ENCODE measurements around the gene MAP2K2.

The MAP2K2 gene

DNA sequence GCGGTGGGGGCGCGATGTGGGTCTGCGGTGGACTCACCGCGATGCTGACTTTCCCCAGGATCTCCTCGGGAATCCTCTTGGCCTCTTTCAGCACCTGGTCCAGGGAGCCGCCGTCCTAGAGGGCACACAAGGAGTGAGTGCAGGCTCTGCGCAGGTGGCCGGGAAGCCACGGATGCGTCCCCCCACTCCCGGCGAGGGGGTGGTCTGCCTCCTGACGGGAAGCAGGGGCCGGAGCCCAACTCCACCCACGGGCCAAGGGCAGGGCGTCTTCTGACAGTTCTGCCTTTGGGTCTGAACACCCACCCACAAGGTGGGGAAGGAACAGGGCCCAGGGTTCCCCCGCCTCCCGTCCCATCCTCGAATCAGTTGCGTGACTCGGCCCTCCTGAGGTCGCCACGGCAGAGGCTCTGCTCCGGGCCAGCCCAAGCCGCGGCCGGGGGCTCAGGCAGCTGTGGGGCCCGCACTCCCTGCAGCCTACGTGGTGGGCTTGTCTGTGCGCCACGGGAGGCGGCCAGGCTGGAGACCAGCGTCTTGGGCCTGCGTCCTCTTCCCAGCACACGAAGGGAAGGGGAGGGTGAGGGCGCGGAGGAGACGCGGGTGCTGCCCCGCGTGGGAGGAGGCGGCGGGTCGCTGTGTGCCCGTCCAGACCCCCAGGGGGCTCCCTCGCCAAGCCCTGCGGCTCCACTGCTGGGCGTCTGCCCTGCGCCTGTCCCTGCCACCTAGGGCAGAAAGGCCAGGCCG is 21.4 kb downstream of the MAP2K2 start:
- DNase-seq (ENCODE audit: insufficient read length, low spot score) (no peak), FAIRE-seq (no peak)

DNA sequence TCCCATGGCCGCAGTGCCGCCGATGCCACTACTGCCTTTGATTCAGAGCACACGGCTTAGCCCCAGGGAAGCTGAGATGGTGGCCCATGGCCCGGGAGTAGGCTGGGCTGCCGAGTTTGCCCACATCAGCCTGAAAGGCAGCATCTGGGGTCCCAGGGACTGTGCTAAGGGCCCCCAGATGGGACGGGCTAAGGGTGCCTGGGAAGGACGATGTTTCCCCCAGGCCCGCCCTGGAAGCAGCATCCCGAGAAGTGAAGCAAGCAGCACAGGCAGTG is 22.5 kb downstream of the MAP2K2 start:
- no peak for FAIRE-seq
- TF ChIP-seq, protein P1, sequence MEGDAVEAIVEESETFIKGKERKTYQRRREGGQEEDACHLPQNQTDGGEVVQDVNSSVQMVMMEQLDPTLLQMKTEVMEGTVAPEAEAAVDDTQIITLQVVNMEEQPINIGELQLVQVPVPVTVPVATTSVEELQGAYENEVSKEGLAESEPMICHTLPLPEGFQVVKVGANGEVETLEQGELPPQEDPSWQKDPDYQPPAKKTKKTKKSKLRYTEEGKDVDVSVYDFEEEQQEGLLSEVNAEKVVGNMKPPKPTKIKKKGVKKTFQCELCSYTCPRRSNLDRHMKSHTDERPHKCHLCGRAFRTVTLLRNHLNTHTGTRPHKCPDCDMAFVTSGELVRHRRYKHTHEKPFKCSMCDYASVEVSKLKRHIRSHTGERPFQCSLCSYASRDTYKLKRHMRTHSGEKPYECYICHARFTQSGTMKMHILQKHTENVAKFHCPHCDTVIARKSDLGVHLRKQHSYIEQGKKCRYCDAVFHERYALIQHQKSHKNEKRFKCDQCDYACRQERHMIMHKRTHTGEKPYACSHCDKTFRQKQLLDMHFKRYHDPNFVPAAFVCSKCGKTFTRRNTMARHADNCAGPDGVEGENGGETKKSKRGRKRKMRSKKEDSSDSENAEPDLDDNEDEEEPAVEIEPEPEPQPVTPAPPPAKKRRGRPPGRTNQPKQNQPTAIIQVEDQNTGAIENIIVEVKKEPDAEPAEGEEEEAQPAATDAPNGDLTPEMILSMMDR (IDR thresholded peaks at IDR 0.05; ENCODE audit: insufficient read depth, missing control alignments): no peak

More for the DNA sequence above, 21.4 kb downstream of the MAP2K2 start:
- TF ChIP-seq, protein P1 (IDR thresholded peaks at IDR 0.05; ENCODE audit: insufficient read depth, missing control alignments): no peak

DNA sequence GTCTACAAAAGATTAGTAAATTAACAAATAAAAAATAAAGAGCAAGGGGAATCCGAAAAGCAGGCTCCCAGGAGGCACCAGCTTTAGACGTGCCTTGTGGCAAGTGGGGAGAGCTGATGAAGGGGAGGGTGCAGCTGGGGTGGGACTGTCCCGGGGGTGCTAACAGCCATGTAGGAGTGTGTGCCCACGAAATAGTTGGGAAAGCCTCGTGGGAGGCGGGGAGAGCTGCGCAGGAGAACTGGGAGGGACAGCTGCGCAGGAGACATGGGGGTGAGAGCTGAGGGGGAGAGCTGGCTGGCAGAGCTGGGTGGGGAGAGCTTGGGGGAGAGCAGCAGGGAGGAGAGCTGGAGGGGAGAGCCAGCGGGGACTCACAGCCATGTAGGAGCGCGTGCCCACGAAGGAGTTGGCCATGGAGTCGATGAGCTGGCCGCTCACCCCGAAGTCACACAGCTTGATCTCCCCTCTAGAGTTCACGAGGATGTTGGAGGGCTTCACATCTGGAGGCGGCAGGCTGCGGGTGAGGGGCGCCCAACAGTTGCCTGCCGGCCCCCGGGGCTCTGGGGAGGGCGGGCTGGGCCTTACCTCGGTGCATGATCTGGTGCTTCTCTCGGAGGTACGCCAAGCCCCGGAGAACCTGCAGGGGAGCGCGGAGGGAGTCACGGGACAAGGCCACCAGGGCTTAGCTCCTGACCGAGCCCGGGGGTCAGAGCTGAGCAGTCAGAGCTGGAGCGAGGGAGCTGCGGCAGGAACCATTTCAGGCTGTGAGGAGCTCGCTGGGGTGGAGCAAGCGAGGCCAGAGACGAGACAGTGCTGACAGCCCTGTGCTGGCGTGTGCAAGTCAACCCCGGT is 23.1 kb downstream of the MAP2K2 start:
- FAIRE-seq (no peak), DNase-seq (ENCODE audit: insufficient read length, low spot score) (no peak)
- TF ChIP-seq, protein P1 (IDR thresholded peaks at IDR 0.05; ENCODE audit: insufficient read depth, missing control alignments): no peak

More for the DNA sequence above, 22.5 kb downstream of the MAP2K2 start:
- no peak for DNase-seq (ENCODE audit: insufficient read length, low spot score)

DNA sequence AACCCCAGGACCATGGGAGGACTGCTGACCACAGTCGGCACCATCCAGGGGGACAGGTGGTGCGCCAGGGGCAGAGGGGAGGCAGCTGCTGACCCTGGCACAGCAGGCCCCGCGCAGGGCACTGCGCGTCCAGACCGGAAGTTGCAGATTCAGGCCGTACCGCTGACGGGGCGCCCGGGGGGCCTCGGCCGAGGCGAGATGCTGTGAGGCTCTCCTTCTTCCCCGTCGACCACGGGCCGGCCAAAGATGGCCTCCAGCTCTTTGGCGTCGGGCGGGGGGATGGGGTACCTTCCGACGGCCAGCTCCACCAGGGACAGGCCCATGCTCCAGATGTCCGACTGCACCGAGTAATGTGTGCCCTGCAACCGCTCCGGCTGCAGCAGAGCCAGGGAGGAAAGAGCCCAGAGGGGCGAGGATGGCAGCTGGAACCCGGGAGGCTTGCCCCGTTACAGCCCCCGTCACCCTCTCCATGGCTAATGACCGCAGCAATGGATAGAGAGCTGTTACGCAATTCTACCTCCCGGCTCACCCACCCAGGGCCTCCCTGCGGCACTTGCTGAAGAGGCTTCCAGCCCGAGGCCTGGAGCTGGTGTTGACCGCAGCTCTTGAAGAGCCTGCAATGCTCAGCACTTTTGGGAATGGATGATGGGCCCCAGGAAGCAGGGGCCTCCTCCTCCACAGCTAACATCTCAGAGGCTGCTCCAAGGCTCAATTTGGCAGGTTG is 24.7 kb downstream of the MAP2K2 start:
- TF ChIP-seq, protein P1 (IDR thresholded peaks at IDR 0.05; ENCODE audit: insufficient read depth, missing control alignments): no peak
- DNase-seq (ENCODE audit: insufficient read length, low spot score) (no peak), FAIRE-seq (no peak)

DNA sequence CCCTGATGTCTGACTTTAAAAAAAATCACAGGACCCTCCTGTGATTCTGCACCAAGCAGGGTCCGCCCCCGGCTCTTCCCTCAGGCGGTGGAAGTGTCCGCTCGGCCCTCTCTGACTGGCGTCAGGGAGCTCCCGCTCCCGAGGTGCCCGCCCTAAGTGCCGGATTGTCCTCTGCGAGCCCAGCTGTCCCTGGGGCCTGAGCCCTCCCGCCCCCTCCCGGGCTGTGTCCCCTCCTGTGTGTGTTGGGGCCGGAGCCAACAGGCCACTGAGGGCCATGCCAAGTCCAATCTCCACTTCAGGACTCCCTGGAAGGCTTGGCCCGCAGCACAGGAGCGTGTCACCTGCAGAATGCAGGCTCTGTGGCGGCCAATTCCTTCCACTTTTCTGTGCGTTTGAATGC is 25.4 kb downstream of the MAP2K2 start:
- TF ChIP-seq, protein P1 (IDR thresholded peaks at IDR 0.05; ENCODE audit: insufficient read depth, missing control alignments): no peak
- FAIRE-seq: no peak
- no peak for DNase-seq (ENCODE audit: insufficient read length, low spot score)

DNA sequence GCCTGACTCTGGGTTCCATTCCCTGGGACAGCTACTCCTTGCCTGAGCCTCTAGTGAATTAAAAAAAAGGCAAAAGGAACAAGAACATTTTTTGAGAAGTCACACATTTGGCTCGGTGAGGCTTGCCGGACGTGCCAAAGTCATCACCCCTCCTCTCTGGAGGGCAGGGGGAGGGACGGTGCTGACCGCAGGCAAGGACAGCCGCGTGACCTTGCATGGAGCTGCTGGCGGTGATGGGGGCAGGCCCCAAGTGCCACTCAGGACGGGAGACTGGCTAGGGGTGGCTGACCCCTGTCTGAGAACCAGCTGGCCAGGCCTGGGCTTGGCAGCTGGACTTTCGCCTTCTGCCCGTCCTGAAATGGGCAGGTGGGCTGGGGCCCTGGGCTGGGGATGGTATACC is 26.4 kb downstream of the MAP2K2 start:
- no peak for DNase-seq (ENCODE audit: insufficient read length, low spot score)
- FAIRE-seq: no peak
- TF ChIP-seq, protein P1 (IDR thresholded peaks at IDR 0.05; ENCODE audit: insufficient read depth, missing control alignments): no peak
